Measurements from ENCODE around the gene RTN4R. TPM values are rescaled to one million over a fixed set of nuclear protein-coding genes. Genes with fewer than 3 reads are reported as not detected.
A peak's percentile ranks its signal among the peaks of the same experiment; 100 is the strongest.

The RTN4R gene
- total and polyA plus RNA-seq, 9 of the 15 experiments (the other 6 are each of a cell fraction or from before 2014, with no cell fraction given), result 0.04 to 2.8 (median 1.4) TPM; not detected in 3

DNA sequence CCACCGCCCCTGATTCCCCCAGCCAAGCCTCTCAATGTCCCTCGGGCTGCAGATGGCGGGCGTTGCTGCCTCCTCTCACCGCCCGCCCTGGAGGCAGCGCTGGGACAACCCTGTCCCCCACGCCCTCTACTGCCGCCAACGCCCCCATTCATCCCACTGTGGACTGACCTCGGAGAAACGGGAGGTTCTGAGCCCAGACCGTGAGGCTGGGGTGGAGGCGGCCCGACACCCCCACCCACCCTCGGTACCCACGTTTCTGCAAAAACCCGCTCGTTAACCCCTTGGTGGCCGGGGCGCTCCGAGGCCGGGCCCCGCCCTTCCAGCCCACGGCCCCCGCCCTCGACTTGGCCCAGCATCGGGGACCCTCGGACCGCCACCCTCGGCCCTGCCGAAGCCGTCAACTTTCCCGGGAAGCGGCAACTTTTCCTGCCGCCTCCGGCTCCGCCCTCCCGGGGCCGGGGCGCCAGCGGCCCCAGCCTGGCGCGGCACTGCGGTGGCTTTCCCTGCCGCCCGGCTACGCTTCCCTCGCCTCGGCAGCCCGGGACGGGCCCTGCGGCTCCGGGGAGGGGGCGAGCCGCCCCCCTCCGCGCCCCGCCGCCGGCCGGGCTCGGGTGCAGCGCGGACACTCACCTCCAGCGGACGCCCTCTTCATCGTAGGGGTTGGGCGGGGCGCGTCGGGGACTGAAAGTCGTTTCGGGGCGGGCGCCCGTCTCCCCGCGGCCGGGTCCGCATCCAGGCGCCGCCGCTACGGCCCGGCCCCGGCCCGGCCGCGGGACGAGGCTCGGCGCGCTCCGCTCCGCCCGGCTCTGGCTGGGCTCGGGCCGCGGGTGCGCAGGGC, 458 bp downstream of the RTN4R start (continued):
- TF ChIP-seq, protein P1, sequence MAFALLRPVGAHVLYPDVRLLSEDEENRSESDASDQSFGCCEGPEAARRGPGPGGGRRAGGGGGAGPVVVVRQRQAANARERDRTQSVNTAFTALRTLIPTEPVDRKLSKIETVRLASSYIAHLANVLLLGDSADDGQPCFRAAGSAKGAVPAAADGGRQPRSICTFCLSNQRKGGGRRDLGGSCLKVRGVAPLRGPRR (CRISPR knock-in tag; IDR thresholded peaks at IDR 0.05), result no peak
- TF ChIP-seq MAX (CRISPR knock-in tag; IDR thresholded peaks at IDR 0.05), result no peak
- TF ChIP-seq LARP7 (IDR thresholded peaks at IDR 0.05), result no peak
- TF ChIP-seq REST (IDR thresholded peaks at IDR 0.05; ENCODE audit: borderline replicate concordance), result no peak
- TF ChIP-seq REST (CRISPR knock-in tag; IDR thresholded peaks at IDR 0.05; ENCODE audit: low read depth), result no peak
- TF ChIP-seq HMG20A (CRISPR knock-in tag; conservative IDR thresholded peaks at IDR 0.05), result no peak
- TF ChIP-seq ZNF232 (CRISPR knock-in tag; IDR thresholded peaks at IDR 0.05), result no peak
- TF ChIP-seq RBM17 (IDR thresholded peaks at IDR 0.05; ENCODE audit: borderline replicate concordance, low read depth, low read length), result no peak
- TF ChIP-seq, protein P2, sequence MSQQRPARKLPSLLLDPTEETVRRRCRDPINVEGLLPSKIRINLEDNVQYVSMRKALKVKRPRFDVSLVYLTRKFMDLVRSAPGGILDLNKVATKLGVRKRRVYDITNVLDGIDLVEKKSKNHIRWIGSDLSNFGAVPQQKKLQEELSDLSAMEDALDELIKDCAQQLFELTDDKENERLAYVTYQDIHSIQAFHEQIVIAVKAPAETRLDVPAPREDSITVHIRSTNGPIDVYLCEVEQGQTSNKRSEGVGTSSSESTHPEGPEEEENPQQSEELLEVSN (IDR thresholded peaks at IDR 0.05; ENCODE audit: borderline replicate concordance in 1 of 2, extremely low read depth in 1 of 2, insufficient read depth in 1 of 2, insufficient read length in 1 of 2, low read depth in 1 of 2, low read length in 1 of 2, poor library complexity in 1 of 2, severe bottlenecking in 1 of 2), result peak; percentile 76 to 97
- no peak for TF ChIP-seq ZNF699 (CRISPR knock-in tag; IDR thresholded peaks at IDR 0.05; ENCODE audit: insufficient replicate concordance)
- no peak for TF ChIP-seq NUFIP1 (IDR thresholded peaks at IDR 0.05; ENCODE audit: partially characterized antibody)
- no peak for TF ChIP-seq SMAD3 (CRISPR knock-in tag; conservative IDR thresholded peaks at IDR 0.05)
- no peak for TF ChIP-seq ZNF175 (CRISPR knock-in tag; IDR thresholded peaks at IDR 0.05; ENCODE audit: low read depth)
- TF ChIP-seq RBM22 (IDR thresholded peaks at IDR 0.05; ENCODE audit: low read depth, low read length, poor library complexity, severe bottlenecking), result no peak

Measured in K562 (cell line).